ENCODE data around the gene TENT5C. TPM values are rescaled to one million over a fixed set of nuclear protein-coding genes. Genes with fewer than 3 reads are reported as not detected.

Gene TENT5C
- polyA plus RNA-seq, 3 donors: 2.4 to 3.7 (median 3.5) TPM

DNA sequence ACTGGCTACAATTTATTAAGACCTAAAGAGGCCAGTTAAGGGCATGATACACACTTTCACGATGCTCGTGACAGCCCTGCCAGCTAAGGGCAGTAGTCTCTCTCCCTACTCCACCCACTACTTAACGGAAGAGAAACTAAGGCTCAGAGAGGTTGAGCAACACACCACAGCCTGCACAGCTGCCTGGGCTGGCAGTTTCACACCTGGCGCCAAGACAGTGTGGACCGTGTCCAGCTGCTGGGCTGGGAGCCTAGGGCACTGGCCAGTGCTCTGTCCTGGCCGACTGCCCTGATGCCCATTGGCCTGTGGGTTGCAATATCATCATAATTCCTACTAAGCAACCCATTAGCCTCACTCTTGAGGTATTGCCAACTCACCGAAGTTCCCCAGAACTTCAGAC is 27.6 kb downstream of the TENT5C start:
- no peak for DNase-seq

DNA sequence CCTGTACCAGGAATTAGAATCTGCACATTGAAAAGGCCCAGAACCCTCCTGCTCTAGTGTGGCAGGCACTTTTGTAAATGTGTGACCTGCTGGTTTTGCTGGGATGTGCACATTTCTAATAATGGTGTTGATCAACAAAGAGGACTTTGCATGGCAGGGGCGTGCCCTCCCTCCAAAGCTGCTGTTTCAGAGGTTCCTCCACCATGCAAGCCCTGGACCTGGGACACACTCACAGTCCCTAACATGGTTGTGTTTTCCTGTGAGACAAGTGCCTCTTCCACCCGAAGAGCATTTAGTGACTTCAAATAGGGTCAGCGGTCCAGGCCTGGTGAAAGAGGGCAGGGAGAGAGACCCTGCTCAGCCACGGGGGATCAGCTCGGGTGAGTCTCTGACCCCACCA is 28.1 kb downstream of the TENT5C start:
- no peak for DNase-seq

DNA sequence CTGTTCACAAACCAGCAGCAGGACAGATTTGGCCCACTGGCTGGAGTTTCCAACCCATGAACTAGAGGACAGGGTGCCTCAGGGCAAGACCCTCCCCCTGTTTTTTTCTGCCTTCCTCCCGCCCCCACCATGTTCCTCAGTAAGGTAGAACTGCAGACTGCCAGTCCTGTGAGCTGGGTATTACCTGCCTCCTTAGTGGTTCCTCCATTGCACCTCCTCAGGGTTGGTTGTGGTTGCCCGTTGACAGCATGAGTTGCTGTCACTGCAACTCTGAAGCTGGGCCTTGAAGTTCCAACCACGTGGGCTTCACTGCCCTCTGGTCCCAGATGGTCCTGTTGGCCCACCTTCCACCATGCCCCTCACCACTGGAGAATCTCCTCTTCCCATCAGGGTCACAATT is 28.8 kb downstream of the TENT5C start:
- no peak for DNase-seq

DNA sequence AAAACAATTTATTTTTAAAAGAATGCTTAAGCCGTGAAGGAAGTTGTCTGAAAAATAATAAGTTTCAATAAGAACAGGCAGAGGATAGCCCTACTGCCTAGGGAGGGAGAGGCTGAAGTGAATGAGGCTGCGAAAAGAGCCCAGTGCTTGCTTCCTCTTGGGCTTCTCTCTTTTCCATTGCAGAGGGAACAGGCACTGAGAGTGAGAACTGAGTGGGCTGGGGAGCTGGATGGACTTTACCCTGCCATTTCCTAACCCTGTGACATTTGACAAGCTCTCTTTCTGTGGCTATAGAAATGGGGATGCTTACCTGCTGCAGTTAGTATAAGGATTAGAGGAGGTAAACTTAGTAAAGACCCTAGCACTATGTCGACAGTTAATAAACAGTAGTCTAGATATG is 30.0 kb downstream of the TENT5C start:
- DNase-seq: no peak

DNA sequence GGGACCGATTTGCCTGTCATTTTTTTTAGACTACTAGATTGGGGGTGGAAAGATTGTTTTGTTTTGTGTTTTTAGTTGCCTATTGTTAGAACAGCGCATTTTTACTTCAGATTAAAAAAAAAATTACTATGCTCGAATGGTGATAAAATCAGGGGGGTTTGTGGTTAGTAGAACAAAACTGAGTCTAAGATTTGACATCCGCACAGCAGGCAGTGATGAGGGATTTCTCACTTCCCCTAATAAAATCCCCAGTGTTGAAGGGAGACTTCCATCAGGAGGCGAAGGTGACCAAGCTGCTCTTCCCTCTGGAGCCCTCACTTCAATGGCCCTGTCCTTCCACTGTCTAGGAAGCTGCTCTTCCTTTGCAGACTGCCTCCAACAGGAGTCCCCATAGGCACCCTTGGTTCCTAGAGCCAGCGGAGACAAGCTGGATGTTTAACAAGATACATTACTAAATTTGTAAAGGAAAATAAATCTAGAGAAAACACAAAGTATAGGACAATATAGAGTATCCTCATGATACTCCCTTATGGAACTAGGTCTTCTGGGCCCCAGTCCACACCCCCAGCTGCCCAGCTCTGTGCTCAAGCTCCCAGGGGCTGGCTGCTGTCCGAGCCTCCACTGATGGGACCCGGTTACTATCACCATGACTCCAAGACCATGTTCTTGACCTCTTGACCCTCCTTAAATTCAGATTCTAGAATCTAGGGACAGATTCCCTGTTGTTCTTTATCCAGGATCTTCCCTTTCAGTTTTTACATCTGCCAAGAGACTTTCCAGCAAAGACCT is 31.0 kb downstream of the TENT5C start:
- no peak for DNase-seq

DNA sequence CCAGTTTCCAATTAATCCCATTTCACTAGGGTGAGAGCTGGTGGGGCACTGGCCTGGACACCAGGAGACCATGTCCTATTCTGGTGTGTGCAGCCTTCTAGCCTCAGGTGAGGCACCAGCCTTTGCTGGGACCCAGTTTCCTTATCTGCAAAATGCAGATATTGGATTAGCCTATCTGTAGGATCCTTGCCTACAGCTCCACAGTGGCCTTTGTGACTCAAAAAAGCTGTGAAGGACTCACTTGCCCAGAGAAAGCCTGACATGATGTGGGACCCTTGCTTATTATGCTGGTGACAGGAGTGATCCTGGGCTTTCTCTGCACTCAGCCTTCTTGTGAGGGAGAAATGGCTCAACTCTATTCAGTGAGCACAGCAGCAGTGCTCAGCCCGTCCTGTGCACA is 32.3 kb downstream of the TENT5C start:
- no peak for DNase-seq

DNA sequence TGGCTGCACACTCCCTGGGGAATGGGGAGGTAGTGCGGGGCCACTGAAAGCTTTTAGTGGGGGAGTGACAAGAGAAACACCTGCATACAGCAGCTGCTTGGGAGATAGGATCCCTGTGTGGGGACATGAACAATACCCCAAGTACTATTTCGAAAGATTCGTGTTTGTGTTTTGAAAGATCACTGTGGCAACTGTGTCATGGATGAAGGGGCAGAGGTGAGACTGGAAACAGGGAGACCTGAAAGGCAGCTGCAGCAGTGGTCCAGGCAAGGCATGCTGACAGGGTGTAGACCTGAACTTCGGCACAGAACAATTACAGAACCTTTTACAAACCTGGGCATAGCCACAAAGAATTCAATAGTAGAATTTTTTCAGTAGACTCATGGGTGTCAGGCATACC is 32.9 kb downstream of the TENT5C start:
- DNase-seq: no peak

DNA sequence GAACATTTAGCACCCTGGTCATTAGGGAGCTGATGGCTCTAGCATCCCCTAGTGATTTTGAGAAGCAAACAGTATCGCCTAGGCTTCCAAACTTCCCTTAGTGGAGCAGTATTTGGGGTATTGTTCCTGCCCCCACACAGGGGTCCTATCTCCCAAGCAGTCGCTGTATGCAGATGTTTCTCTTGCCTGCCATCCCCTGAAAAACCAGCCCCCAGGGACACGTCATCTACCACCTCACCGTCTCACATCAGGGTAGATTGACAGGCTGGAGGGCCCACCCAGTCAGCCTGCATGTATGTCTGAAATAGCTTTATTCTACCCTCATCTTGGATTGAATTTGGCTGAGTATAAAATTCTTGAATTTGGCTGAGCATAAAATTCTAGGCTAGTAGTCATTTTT is 33.9 kb downstream of the TENT5C start:
- DNase-seq: no peak

DNA sequence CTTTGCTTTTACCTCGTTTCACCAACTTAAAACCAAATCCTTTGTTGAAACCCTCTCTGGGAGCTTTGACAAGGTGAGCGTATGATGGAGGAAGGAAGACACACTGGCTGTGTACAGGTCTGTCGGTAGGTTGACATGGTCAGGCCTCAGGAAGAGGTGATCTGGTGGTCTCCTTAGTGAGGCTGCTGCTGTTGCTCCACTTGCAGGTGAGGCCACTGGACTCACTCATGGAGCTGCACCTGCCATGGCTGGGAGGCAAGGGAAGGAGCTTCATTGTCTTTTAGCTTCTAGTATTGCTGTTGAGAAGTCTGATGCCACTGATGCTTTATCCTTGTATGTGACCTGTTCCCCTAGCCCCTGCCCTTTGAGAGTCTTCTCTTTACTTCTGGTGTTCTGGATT is 35.7 kb downstream of the TENT5C start:
- no peak for DNase-seq

DNA sequence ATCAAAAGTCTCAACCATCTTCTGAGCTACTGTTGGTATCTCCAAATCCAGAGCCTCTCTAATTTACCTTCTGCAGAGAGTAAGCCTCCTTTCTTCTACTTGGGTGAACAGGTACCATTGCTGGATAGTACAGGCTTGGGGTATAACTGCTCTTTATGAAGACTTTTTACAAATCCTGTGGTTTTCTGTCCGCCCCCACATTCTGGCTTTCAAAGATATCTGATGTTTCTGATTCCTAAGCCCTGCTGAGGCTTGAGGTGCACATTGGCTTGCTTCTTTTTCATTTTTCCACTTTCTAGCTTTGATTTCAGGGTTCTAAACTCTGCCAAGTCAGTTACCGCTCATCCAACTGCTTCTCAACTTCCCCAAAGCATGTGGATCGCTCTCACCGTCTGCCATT is 37.1 kb downstream of the TENT5C start:
- DNase-seq: no peak

DNA sequence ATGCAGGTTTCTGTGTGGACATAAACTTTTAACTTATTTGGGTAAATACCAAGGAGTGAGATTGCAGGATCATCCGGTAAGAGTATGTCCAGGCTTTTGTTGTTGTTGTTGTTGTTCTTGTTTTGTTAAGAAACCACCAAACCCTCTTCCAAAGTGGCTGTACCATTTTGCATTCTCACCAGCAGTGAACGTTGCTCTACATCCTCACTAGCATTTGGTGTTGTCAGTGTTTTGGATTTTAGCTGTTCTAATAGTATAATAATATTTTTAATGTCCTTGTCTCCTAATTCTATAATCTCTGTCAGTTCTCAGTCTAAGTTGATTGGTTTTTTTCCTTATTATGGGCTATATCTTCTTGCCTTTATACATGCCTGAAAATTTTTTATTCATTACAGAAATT is 37.8 kb downstream of the TENT5C start:
- DNase-seq: no peak

DNA sequence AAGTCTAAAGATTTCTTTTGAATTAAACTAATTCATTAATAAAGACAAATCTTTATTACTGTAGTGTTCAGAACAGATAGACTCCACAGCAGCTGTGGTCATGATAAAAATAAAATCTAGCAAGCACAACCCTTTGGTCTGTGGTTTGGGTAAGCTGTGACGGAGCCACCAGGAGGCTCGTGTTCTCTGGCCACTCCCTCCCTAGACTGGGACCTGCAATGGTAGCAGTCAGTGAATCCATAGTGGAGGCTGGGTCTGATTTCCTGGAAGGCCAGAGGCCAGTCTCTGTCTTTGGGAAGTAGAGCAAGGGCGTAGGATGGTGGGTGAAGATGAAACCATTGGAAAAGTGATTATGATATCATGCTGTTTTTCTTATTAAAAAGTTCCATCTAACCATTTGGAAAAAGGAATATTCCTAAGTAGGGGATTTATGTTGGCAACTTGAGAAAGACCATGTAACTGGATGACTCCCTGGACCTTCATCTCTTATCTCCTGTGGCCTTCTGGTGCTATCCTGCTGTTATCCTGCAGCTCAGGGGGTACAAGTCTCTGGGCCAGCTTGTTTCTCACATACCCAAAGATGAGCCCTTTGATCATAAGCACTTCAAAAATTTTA is 39.0 kb downstream of the TENT5C start:
- DNase-seq: no peak

DNA sequence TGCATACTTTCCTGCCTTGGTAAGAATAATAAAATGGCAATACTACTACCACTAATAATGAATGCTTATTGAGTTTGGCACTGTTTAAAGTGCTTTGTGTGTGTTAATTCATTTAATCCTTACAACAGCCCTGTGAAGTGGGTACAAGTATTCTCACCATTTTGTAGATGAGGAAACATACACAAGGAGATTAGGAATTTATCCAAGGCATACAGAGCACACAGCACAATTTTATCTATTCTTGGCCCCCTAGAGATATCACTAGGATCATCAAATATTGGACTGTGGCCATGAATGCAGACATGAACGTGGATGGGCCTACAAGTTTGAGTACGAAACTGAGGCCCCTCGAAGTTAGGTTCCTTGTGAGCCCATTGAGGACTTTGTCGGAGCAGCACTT is 39.5 kb downstream of the TENT5C start:
- DNase-seq: no peak

DNA sequence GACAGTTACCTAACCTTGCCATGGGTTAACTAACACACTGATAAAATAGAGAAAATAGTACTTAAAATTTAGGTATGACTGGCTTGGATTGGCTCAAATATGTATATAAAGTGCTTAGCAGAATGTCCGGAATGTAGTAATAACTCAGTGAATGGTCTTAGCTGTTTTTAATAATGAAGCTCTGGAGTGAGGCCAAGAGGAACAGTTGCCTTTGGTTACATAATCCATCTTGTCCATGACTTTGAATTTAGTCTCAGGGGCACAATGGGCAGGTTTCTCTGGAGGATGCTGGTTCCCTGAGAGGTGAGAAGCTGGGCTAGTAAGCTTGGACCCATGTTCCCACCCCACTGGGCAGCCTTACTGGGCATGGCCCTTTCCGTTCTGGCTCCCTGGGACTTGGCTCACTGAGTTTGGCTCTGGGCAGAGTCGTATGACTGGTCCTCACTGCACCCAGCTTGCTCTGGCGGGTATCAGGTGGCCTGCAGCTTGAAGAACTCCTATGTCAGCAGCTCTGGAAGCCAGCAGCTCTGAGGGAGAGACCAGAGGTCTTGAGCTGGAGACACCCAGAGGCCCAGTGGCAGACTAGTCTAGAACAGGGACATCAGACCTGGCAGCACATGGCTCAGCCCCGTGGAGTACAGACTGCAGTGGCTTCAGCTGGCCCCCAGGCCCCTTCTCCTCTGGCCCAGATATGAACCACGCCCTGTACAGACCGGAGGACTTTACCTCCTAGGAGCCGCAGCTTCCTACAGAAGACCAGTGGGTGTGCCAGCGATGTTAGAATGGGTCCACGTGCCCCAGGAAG is 40.4 kb downstream of the TENT5C start:
- no peak for DNase-seq

DNA sequence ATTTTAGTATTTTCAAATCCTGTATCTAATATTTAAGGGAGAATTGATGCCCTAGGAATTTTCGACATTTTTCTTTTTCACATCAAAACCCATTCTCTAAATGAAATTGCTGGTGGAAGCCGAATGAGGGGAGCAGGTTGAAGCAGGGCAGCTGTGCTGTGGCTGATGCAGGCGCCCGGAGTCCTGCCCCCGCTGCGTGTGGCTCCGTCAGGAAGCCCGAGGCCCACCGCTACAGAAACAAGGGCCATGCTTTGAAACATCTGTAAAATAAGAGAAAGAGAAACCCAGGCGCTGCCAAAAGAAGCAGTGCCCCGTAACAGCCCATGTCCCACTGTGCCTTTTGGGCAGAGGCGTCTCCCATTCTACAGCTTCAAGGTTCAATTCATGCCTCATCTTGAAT is 41.1 kb downstream of the TENT5C start:
- DNase-seq: no peak

DNA sequence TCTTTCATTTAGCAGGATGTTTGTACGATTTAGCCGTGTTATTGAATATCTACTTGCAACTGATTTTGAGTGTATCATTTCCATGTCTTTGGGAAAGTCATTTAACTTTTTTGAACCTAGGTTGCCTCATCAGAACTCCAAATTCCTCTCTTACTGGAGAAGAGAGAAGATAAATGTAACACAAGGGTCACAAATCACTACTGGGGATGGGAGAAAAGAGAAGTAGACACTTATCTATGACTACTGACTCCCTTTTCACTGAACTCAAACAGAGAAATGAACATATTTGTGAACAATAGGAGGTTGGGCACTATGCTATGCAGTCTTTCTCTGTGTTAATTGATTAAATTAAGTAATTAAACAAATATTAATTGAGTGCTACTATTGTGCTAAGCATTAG is 42.2 kb downstream of the TENT5C start:
- DNase-seq: no peak

DNA sequence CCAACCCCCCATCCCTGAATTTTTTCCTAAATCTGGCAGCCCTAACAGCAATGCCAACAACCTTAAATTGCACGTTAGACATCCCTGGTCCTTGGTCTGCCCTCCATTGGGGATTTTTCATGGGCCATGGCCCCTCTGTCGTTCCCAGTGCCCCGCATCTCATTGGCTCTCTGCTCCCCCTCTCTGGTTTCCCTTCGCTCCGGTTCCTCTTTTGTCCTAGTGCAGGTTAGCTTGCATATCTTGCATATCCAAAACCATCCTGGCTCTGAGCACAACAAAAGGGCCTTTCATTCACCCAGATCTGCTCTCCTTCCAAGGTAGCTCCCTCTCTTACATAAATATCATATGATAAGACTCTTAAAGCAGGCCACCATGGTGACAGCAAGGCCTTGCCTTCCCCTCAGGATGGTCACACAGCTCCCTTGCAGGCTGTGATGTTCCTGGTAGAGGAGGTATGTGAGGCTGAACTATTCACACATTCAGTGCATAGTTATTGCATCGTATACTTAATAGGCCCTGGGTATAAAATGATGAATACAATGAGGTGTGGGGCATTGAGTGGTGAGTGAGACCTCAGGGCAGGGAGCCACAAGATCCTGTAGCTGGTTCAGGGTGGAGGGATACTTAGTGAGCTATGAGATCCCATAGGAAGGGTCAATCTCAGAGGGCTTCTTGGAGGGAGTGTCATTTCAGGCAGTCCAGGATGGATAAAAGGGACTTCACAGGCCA is 45.2 kb downstream of the TENT5C start:
- no peak for DNase-seq

DNA sequence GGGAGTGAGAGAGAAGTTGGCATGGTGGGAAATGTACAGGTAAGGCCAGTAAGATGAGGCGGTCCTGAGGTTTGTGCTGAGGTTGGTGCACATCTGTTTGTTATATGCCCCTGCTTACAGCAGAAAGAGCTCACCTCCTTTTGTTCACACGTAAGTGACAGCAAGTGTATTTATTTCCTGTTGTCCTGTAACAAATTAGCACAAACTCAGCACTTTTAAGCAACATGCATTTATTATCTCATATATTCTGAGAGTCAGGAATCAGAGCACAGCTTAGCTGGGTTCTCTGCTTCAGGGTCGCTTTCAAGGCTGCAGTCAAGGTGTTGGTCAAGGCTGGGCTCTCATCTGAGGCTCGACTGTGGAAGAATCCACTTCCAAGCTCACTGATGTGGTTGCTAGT is 45.8 kb downstream of the TENT5C start:
- no peak for DNase-seq

DNA sequence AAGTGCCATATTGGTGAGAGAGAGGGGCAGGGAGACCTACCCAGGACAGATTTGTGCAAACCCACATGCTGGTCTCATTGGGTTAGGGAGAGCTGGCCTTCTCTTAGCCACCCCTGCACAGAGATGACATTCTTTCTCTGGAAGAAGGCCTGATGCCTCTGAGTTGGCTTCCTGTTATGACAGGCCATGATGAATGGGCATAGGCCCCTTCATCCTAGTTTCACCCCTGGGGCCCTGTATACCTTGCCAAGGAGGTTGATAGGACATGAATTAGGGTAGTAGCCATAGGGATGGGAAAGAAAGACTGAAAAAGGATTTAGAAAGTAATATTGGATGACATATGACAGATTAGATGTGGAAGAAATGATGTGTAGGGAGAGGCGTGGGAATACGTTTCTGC is 46.6 kb downstream of the TENT5C start:
- DNase-seq: no peak

DNA sequence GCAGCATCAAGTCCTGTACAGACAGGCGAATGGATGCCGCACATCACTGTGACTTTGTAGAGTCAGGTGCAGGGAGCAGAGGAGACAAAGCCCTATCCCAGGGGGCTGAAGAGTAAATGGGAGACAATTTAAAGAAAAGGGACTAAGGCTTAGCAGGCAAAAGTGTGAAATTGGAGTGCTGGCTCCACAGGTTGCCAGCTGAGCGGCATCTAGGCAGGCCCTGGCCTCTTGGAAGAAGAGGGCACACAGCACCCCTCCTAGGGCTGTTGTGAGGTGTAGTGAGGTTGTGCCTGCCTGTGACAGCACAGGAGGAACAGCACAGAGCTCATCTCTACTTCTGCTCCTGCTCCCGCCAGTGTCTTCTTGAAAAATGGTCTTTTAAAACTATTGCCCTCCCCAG is 47.3 kb downstream of the TENT5C start:
- DNase-seq: no peak

DNA sequence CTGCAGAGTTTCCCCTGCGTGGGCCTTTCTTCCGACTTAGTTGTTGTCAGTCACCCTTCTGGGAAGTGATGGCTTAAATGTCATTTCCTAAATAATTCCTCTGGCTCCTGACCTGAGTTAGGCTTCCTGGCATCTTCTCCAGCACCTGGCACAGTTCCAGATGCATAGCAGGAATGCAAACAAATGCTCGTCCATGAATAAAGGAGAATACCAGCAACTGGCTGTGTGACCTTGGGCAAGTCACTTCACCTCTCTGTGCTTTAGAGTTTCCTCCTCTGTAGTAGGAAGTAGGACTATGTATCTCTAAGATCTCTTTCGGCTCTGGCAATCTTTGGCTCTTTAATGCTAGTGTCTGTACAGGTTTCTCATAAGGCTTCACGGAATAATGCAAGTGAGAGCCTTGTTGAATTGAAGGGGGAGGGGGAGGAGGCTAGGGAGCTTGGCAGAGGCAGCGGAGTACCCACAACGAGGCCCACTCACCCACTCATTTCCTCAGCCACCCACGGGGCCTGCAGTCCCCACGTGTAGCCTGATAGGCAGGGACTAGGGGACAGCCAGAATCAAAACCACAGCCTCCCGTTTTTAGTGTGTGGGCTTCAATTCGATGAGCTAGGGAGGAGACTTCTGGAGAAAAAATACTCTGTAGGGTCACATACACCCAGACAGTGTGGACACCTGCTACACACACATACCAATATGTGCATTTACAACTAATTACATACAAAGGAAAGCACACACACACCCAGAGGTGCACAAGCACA is 48.1 kb downstream of the TENT5C start:
- no peak for DNase-seq
